Endothelial cell of umbilical vein (primary cell): ENCODE data around the gene ZNF697. TPM values are rescaled to one million over a fixed set of nuclear protein-coding genes. Genes with fewer than 3 reads are reported as not detected.

Experiments
- BruUV-seq: library from RNA; stranded (reverse); fragments of 400-500 nt; replicated peaks from 2 replicates; lab custom pipeline; 2021; lab: Mats Ljungman, UMichigan
- CTCF ChIA-PET: fragments of 300-600, 350-600 bp; sonication (Branson Sonifier 250); formaldehyde crosslinking; loops from one replicate; lab custom pipeline; 2021; ENCODE audit warnings: antibody characterized with exemption, inconsistent platforms; lab: Charles Lee
- POLR2A ChIA-PET: fragments of 300-600, 350-600 bp; sonication (Branson Sonifier 250); formaldehyde crosslinking; loops from one replicate; lab custom pipeline; 2021; ENCODE audit warnings: antibody characterized with exemption, inconsistent platforms; lab: Charles Lee
- DNase-seq: peaks from one replicate; pipeline ENCODE4 v3.0.0-alpha.2; 2011; ENCODE audit warnings: low read depth, low spot score
- FAIRE-seq: peaks from 2 replicates; lab custom pipeline; 2011; peaks lifted over from hg19 to GRCh38; lab: Jason Lieb, UNC
- H2AFZ ChIP-seq: 2 replicates; pipeline ENCODE4 v1.6.0; 2012; ENCODE audit warnings: low read depth, low read length, control low read depth, inconsistent platforms
- H3K27ac ChIP-seq: 2 replicates; pipeline ENCODE4 v1.5.1; 2011; ENCODE audit warnings: low read depth, mild to moderate bottlenecking, control low read depth, low read length, moderate library complexity; ENCODE audit not compliant: insufficient read depth
- H3K27me3 ChIP-seq, 2 experiments: 2 replicates each; pipeline versions ENCODE4 v1.6.0 to v1.6.1; 2011; ENCODE audit warnings: low read length in 2 of 2, mixed read lengths in 1 of 2; ENCODE audit not compliant: control insufficient read depth in 2 of 2, insufficient read depth in 2 of 2
- H3K36me3 ChIP-seq, 2 experiments: 2 replicates in 1 of 2; 3 replicates in 1 of 2; pipeline ENCODE4 v1.5.1; 2011; ENCODE audit warnings: low read length in 2 of 2, mild to moderate bottlenecking in 1 of 2, moderate library complexity in 1 of 2; ENCODE audit not compliant: control insufficient read depth in 2 of 2, insufficient read depth in 2 of 2; ENCODE audit errors: extremely low read depth in 1 of 2
- H3K4me1 ChIP-seq: 3 replicates; pipeline ENCODE4 v1.5.1; 2011; ENCODE audit warnings: mild to moderate bottlenecking, low read length; ENCODE audit not compliant: control insufficient read depth, insufficient read depth; ENCODE audit errors: extremely low read depth
- H3K4me2 ChIP-seq: 2 replicates; pipeline ENCODE4 v1.6.1; 2011; ENCODE audit warnings: low read length, control low read depth, mixed read lengths; ENCODE audit not compliant: insufficient read depth
- H3K4me3 ChIP-seq, 3 experiments: fragments of 200-600 bp in 1 of 3; sonication (generic), shearing (Covaris generic) in 1 of 3; replicated peaks in 1 of 3; 2 replicates each; pipeline ENCODE4 v1.5.1; 2011 to 2016; ENCODE audit warnings: control low read depth in 3 of 3, low read length in 3 of 3, mild to moderate bottlenecking in 2 of 3, inconsistent platforms in 1 of 3, low read depth in 1 of 3, moderate library complexity in 1 of 3; ENCODE audit not compliant: insufficient read depth in 1 of 3
- H3K79me2 ChIP-seq: 2 replicates; pipeline ENCODE4 v1.6.0; 2012; ENCODE audit warnings: low read length, inconsistent platforms; ENCODE audit not compliant: control insufficient read depth, insufficient read depth
- H3K9ac ChIP-seq: replicated peaks from 2 replicates; pipeline ENCODE3; 2011; ENCODE audit warnings: low read length, control low read depth; ENCODE audit not compliant: insufficient read depth; ENCODE audit errors: extremely low read depth
- H3K9me1 ChIP-seq: replicated peaks from 3 replicates; pipeline ENCODE4 v1.6.0; 2011; ENCODE audit warnings: mild to moderate bottlenecking, low read length; ENCODE audit not compliant: control insufficient read depth, insufficient read depth; ENCODE audit errors: extremely low read depth
- H3K9me3 ChIP-seq: replicated peaks from 2 replicates; pipeline ENCODE4 v1.5.1; 2012; ENCODE audit warnings: low read length, inconsistent platforms; ENCODE audit not compliant: control insufficient read depth, insufficient read depth
- H4K20me1 ChIP-seq: replicated peaks from 2 replicates; pipeline ENCODE3; 2011; ENCODE audit warnings: mild to moderate bottlenecking, low read length; ENCODE audit not compliant: control insufficient read depth, insufficient read depth; ENCODE audit errors: extremely low read depth
- EZH2 ChIP-seq: IDR thresholded peaks from 2 replicates; pipeline ENCODE4 v1.6.1; 2012; ENCODE audit warnings: borderline replicate concordance, low read depth, mild to moderate bottlenecking, moderate library complexity, low read length, inconsistent platforms; ENCODE audit not compliant: severe bottlenecking
- FOS ChIP-seq: IDR thresholded peaks from 2 replicates; pipeline ENCODE4 v1.6.1; 2011; ENCODE audit warnings: mild to moderate bottlenecking, low read length, moderate library complexity, borderline replicate concordance; ENCODE audit not compliant: insufficient read depth
- GATA2 ChIP-seq: IDR thresholded peaks from 2 replicates; pipeline ENCODE4 v1.7.0; 2011; ENCODE audit warnings: low read depth, mild to moderate bottlenecking, moderate library complexity, mixed read lengths, low read length; ENCODE audit not compliant: insufficient read length, insufficient read depth
- JUN ChIP-seq: IDR thresholded peaks from 2 replicates; pipeline ENCODE4 v1.6.1; 2011; ENCODE audit warnings: borderline replicate concordance, low read depth; ENCODE audit not compliant: insufficient read length, insufficient read depth
- MYC ChIP-seq: IDR thresholded peaks from one replicate; pipeline ENCODE4 v1.6.1; 2011; ENCODE audit warnings: mild to moderate bottlenecking, low read depth, low read length
- POLR2A ChIP-seq: IDR thresholded peaks from 2 replicates; pipeline ENCODE4 v1.6.1; 2012; ENCODE audit warnings: low read depth, mild to moderate bottlenecking, control low read depth, low read length
- POLR2AphosphoS5 ChIP-seq: IDR thresholded peaks from 2 replicates; pipeline ENCODE4 v1.6.1; 2012; ENCODE audit warnings: low read depth, mild to moderate bottlenecking, control low read depth, low read length, moderate library complexity; ENCODE audit not compliant: insufficient read depth
- dilution Hi-C: fragments of 300-500 bp; cut with MboI; formaldehyde crosslinking; loops from one replicate; pipeline ENCODE4 v1.15.0; 2019; ENCODE audit warnings: low sequenced_read_pairs; ENCODE audit not compliant: extremely low pct_ligation_motif_present
- intact Hi-C: fragments of 100-400 bp; cut with micrococcal nuclease; formaldehyde crosslinking; loops from one replicate; pipeline ENCODE4 v1.10.0; 2022
- polyA plus RNA-seq, 4 experiments: library from polyadenylated mRNA; depleted of rRNA in 3 of 4; stranded (reverse) in 3 of 4; unstranded in 1 of 4; fragments of >200 nt; gene quantifications; 2 replicates each; pipeline versions ENCODE4 v1.2.1 to v1.2.3, GENCODE V29; 2011 to 2012; ENCODE audit warnings: missing spikeins in 1 of 4
- total RNA-seq: library from RNA; stranded (reverse); gene quantifications from 2 replicates; pipeline ENCODE4 v1.2.3, GENCODE V29; 2021
- TF ChIP-seq, protein P1 (sequence below): IDR thresholded peaks from 2 replicates; pipeline ENCODE4 v1.6.1; 2011; ENCODE audit not compliant: insufficient read depth, insufficient read length
- TF ChIP-seq, protein P2 (sequence below), 2 donors: IDR thresholded peaks; 1 replicate in 1 of 2; 2 replicates in 1 of 2; pipeline ENCODE4 v1.5.1; 2011; ENCODE audit warnings: low read length in 2 of 2, mild to moderate bottlenecking in 2 of 2, moderate library complexity in 2 of 2, control low read depth in 1 of 2, inconsistent platforms in 1 of 2, low read depth in 1 of 2; ENCODE audit not compliant: insufficient read depth in 1 of 2; ENCODE audit errors: extremely low read depth in 1 of 2

The ZNF697 gene
- total and polyA plus RNA-seq, 2 donors (not counting 3 experiments of a cell fraction or from before 2014, with no cell fraction given): 6.2 to 14.1 TPM

DNA sequence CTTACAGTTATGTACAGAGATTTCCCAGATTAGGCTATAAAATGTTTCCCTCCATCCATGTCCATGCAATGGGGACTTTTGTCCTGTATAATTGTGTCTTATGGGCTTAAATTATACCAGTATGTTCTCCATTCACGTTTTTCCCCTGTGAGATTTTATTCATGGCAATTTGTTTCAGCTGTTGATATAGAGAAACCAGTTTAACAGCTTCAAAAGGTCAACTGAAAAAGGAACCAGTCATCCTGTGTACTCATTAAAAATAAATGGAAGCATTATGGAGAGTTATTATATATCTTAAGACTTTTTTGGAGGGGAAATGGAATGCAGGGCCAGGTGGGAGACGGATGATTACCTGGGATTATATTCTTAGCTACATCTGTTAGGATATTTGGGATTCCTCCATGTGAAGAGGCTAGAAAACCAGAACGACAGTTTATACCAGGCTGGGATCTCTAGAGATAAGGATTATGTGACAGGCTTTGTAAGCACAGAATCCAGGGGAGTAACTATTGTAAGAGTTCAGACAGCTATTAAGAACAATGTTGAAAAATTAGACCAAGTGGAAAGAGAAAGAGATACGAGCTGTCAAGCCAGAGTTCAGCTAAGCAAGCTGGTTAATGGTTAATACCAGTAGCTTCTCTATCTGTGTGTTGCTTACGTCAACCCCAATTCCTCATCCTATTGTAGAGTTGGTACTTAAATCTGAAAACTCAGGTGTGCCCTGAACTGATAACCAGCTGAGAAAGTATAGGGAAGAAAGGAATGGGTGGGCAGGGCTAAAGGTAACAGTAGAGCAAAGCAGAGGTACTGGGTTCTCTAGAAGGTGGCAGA is 12.4 kb upstream of the ZNF697 start:
- TF ChIP-seq GATA2: no peak
- TF ChIP-seq POLR2A: no peak
- no peak for TF ChIP-seq POLR2AphosphoS5
- TF ChIP-seq FOS: no peak
- TF ChIP-seq, protein P1, sequence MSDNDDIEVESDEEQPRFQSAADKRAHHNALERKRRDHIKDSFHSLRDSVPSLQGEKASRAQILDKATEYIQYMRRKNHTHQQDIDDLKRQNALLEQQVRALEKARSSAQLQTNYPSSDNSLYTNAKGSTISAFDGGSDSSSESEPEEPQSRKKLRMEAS: no peak
- no peak for TF ChIP-seq JUN
- no peak for TF ChIP-seq MYC
- TF ChIP-seq, protein P2, sequence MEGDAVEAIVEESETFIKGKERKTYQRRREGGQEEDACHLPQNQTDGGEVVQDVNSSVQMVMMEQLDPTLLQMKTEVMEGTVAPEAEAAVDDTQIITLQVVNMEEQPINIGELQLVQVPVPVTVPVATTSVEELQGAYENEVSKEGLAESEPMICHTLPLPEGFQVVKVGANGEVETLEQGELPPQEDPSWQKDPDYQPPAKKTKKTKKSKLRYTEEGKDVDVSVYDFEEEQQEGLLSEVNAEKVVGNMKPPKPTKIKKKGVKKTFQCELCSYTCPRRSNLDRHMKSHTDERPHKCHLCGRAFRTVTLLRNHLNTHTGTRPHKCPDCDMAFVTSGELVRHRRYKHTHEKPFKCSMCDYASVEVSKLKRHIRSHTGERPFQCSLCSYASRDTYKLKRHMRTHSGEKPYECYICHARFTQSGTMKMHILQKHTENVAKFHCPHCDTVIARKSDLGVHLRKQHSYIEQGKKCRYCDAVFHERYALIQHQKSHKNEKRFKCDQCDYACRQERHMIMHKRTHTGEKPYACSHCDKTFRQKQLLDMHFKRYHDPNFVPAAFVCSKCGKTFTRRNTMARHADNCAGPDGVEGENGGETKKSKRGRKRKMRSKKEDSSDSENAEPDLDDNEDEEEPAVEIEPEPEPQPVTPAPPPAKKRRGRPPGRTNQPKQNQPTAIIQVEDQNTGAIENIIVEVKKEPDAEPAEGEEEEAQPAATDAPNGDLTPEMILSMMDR (IDR thresholded peaks at IDR 0.05; ENCODE audit: extremely low read depth in 1 of 2, insufficient read depth in 1 of 2, low read depth in 1 of 2, low read length in 2 of 2): no peak
- no peak for TF ChIP-seq EZH2
- ChIA-PET CTCF (interaction anchor here (0.9 to 7.2 kb wide), 5 partner anchors 11 to 49 kb away, joined by 3 to 75 read pairs (median 53); partner anchors contain the start of gene ZNF697), POLR2A (interaction anchor here (0.9 to 1.3 kb wide), 2 partner anchors 13 to 46 kb away, joined by 3 read pairs; no protein-coding TSS in a partner anchor)
- Histone ChIP-seq H2AFZ (no peak overlapping the region), H3K9me1 (no peaks in the 10 kb centered on the region), H3K4me1 (peaks cover under 1% of the 10 kb centered on the region), H3K79me2 (no peaks in the 10 kb centered on the region), H3K4me2 (no peak overlapping the region), H3K9me3 (no peaks in the 10 kb centered on the region), H3K4me3 (no peak overlapping the region), H3K27me3 (no peaks in the 10 kb centered on the region), H3K27ac (no peak overlapping the region), H4K20me1 (no peaks in the 10 kb centered on the region), H3K9ac (no peak overlapping the region), H3K36me3 (no peaks in the 10 kb centered on the region)
- dilution Hi-C loops: no loop called here
- DNase-seq: no peak
- FAIRE-seq: no peak
- intact Hi-C loops: no loop called here
- BruUV-seq: no TSS peak
